GM12892 (cell line): ENCODE data around the gene NIP7.

Experiments
- POLR2A ChIP-seq: IDR thresholded peaks from 2 replicates; pipeline ENCODE4 v1.6.1; 2011; ENCODE audit warnings: low read depth, low read length, control low read depth
- POLR2AphosphoS5 ChIP-seq: IDR thresholded peaks from 2 replicates; pipeline ENCODE4 v1.6.1; 2011; ENCODE audit warnings: low read depth, low read length, control low read depth
- TAF1 ChIP-seq: IDR thresholded peaks from 2 replicates; pipeline ENCODE4 v1.6.1; 2011; ENCODE audit warnings: low read depth, mild to moderate bottlenecking, control low read depth, low read length, borderline replicate concordance

GRCh38 chr16:69381231-69381630 lies 41.7 kb downstream of the NIP7 start:
- TF ChIP-seq POLR2AphosphoS5 (no peak), POLR2A (no peak), TAF1 (no peak)
